Heart left ventricle (tissue), 16 donors: ENCODE results near the gene TRIOBP. TPM values are rescaled to one million over a fixed set of nuclear protein-coding genes. Genes with fewer than 3 reads are reported as not detected.
"Not testable (repeated sequence)": the region's sequence is repeated elsewhere in the genome, so short reads cannot be mapped to it uniquely, and the experiment has no call there.

Experiments
- ATAC-seq, 4 donors: fragments of 200-7000 bp; cut with Tn5 transposase; one replicate each; pipeline ENCODE4 v1.9.1; 2020 to 2022; ENCODE audit warnings: moderate library complexity in 4 of 4, mild to moderate bottlenecking in 3 of 4, moderate number of reproducible peaks in 1 of 4
- DNase-seq, 5 donors: peaks; one replicate each; pipeline ENCODE4 v3.0.0-alpha.2; 2020
- H3K27ac ChIP-seq, 12 donors: fragments of 200-600 bp; sonication (generic) in 4 of 12; one replicate each; pipeline versions ENCODE4 v1.5.0 to v1.8.0; 2016 to 2022; ENCODE audit warnings: mild to moderate bottlenecking in 2 of 12
- H3K27me3 ChIP-seq, 9 donors: fragments of 200-600 bp; sonication (generic) in 2 of 9; one replicate each; pipeline versions ENCODE4 v1.5.1 to v1.8.0; 2016 to 2022; ENCODE audit warnings: mild to moderate bottlenecking in 3 of 9
- H3K36me3 ChIP-seq, 9 donors: fragments of 200-600 bp; sonication (generic) in 2 of 9; one replicate each; pipeline versions ENCODE4 v1.5.0 to v1.8.0; 2018 to 2022; ENCODE audit warnings: mild to moderate bottlenecking in 2 of 9
- H3K4me1 ChIP-seq, 12 donors: fragments of 200-600 bp; sonication (generic) in 4 of 12; one replicate each; pipeline versions ENCODE4 v1.5.0 to v1.8.0; 2016 to 2022; ENCODE audit warnings: mild to moderate bottlenecking in 3 of 12
- H3K4me3 ChIP-seq, 12 donors: fragments of 200-600 bp; sonication (generic) in 4 of 12; one replicate each; pipeline versions ENCODE4 v1.5.0 to v1.8.0; 2017 to 2022; ENCODE audit warnings: mild to moderate bottlenecking in 9 of 12, moderate library complexity in 4 of 12
- H3K9me3 ChIP-seq, 12 donors: fragments of 200-600 bp; sonication (generic) in 4 of 12; one replicate each; pipeline versions ENCODE4 v1.5.0 to v1.8.0; 2016 to 2022; ENCODE audit warnings: mild to moderate bottlenecking in 1 of 12
- POLR2A ChIP-seq, 2 donors: fragments of 450-650 bp; IDR thresholded peaks; one replicate each; pipeline ENCODE4 v1.6.1; 2017; ENCODE audit warnings: antibody characterized with exemption in 2 of 2, mild to moderate bottlenecking in 2 of 2, moderate library complexity in 2 of 2
- WGBS, 4 donors: extraction: QIAGEN DNeasy Blood & Tissue Kit in 2 of 4; methylation state at CpG; one replicate each; pipeline versions ENCODE4 v1.1.5 to v1.1.7; 2013 to 2018; 5-methylcytosine and 5-hydroxymethylcytosine counted together
- intact Hi-C, 10 donors: fragments of 100-400 bp; cut with DNase I; formaldehyde crosslinking; loops; one replicate each; pipeline versions ENCODE4 v1.11.1 to v1.14.2; 2022
- polyA plus RNA-seq, 2 donors: library from polyadenylated mRNA; stranded (reverse); fragments of 200-250 nt; gene quantifications; one replicate each; pipeline ENCODE4 v1.2.3, GENCODE V29; 2013
- total RNA-seq, 9 donors: library from RNA; depleted of rRNA in 2 of 9; stranded (reverse); fragments of >200 nt in 2 of 9; fragmentation: NEBNext Ultra II Directional in 3 of 9; extraction: Animal tissue kit (Norgen Biotek cat#: 25700) in 3 of 9; gene quantifications; one replicate each; pipeline versions ENCODE4 v1.1.0 to v1.2.4, GENCODE V29; 2016 to 2023
- TF ChIP-seq, protein P1 (sequence below), 12 donors: fragments of 200-600 bp; sonication (generic) in 4 of 12; IDR thresholded peaks; one replicate each; pipeline versions ENCODE4 v1.5.0 to v1.8.0; 2018 to 2022; ENCODE audit warnings: antibody characterized with exemption in 12 of 12, mild to moderate bottlenecking in 5 of 12
- donor health status: ischemic (EF 13 %, LVEDD 7.1; RV severe dilation, severe dysfunction).
- donor health status: healthy with polysubstance abuse.
- donor health status: DM: no; HTN: yes; CAD: no.
- donor health status: DM: no; HTN: no; CAD: no.
- donor health status: ischemic (EF 25% LVEDD 6.9; RV normal size, moderate dysfunction).
- donor health status: ischemic (EF 25% LVEDD 5.7; RV mildly dilated, moderate dysfunction).
- donor health status: healthy.
- donor health status: DM: yes; HTN: yes; CAD: no.
- donor health status: ischemic (EF 35%, LVEDD 5.7; RV mildly dilated, moderate dysfunction).
- donor health status: nonischemic (EF 11% LVEDD 7.7; RV severe dilation, severe dysfunction).
- donor health status: DM: yes; HTN: yes; CAD: no.
- donor health status: PGD.
- donor health status: ischemic (EF 29% LVEDD 5.4; RV normal size, mild dysfunction).
- donor health status: nonischemic (EF 23%, LVEDD 6.1; RV moderate dilation, normal function).

Gene TRIOBP
- total and polyA plus RNA-seq, 11 donors = 54.9 to 147 (median 94.7) TPM

DNA sequence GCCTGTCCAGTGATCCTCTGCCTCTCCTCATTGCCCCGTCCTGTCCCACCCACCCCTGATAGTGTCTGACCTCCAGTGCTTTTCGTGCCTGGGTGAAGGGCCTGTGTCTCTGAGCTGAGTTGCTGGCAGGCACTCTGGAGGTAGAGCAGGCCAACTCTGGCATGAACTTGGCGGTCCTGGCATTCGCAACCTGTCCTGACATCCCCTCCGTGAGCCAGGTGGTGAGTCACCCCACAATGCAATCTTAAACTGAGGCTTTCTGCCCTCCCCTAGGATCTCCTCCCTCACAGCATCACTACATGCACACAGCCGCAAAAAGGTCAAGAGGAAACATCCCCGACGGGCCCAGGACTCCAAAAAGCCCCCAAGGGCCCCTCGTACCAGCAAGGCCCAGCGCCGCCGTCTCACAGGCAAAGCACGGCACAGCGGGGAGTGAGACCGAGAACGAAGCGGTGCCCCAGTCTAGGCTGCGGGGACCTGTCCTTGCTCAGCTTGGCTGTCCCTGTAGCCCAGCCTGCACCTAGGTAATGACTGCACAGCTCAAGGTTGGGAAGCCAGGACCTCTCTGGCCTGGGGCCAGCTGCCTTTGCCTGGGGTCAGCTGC, 5.8 kb upstream of the TRIOBP start:
- peaks cover 0 to 66% (median 54%) of the 10 kb centered on the region in 9 donors for H3K36me3 ChIP-seq
- H3K9me3 ChIP-seq = no peaks in the 10 kb centered on the region
- no peak overlapping the region for H3K27ac ChIP-seq
- peak in 1 of 5 donors; percentile 19 for DNase-seq
- H3K4me1 ChIP-seq = peaks cover 4 to 24% (median 13%) of the 10 kb centered on the region in 12 donors
- ATAC-seq = no peak
- TF ChIP-seq, protein P1, sequence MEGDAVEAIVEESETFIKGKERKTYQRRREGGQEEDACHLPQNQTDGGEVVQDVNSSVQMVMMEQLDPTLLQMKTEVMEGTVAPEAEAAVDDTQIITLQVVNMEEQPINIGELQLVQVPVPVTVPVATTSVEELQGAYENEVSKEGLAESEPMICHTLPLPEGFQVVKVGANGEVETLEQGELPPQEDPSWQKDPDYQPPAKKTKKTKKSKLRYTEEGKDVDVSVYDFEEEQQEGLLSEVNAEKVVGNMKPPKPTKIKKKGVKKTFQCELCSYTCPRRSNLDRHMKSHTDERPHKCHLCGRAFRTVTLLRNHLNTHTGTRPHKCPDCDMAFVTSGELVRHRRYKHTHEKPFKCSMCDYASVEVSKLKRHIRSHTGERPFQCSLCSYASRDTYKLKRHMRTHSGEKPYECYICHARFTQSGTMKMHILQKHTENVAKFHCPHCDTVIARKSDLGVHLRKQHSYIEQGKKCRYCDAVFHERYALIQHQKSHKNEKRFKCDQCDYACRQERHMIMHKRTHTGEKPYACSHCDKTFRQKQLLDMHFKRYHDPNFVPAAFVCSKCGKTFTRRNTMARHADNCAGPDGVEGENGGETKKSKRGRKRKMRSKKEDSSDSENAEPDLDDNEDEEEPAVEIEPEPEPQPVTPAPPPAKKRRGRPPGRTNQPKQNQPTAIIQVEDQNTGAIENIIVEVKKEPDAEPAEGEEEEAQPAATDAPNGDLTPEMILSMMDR (IDR thresholded peaks at IDR 0.05) = no peak
- no peak for TF ChIP-seq POLR2A (IDR thresholded peaks at IDR 0.05)
- H3K4me3 ChIP-seq = no peak overlapping the region
- 82 to 92% (median 88%) methylated on average over 7 to 18 of the region's 18 CpGs for WGBS, 4 donors
- intact Hi-C loops = loop anchor here in 2 of 10 donors (10.0 kb wide), 1 partner anchor 104 kb away; no protein-coding TSS in a partner anchor
- H3K27me3 ChIP-seq = no peaks in the 10 kb centered on the region

DNA sequence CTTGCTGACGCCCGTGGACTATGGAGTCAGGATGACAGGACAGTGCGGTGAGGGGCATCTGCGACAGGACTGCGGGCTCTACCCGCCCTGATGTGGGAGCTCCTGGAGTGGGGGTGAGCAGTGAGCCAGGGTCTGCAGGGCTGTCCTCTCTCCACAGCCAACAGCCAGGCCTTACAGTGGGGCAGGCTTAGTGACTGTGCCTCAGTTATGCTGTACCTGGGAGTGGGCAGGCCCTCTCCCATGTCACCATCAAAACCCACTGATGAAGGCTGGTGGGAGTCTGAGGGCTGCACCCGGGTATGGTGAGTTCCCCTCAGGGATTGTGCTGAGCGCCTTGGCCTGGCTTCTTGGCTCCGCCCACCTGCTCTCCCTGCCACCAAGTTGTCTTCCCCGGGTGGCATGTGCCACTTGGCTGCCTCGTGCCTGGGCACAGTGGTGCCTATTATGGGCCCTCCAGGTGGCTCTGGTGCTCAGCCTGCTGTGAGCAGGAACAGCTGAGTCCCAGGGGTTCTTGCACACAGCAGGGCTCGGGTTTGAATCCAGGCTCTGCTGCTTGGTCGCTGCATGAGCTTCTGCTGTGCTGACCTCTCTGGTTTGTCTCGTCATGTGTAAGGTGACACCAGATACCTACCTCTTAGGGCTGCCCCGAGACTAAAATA, 4.1 kb upstream of the TRIOBP start:
- H3K27ac ChIP-seq = no peak overlapping the region
- ATAC-seq (no peak), DNase-seq (peak in 1 of 5 donors; percentile 9)
- H3K9me3 ChIP-seq = no peaks in the 10 kb centered on the region
- H3K4me1 ChIP-seq = peaks cover 0 to 20% (median 14%) of the 10 kb centered on the region in 12 donors
- WGBS, 4 donors = 87 to 92% (median 91%) methylated on average over 12 to 15 of the region's 15 CpGs
- intact Hi-C loops = loop anchor here in 2 of 10 donors (10.0 kb wide), 1 partner anchor 102 kb away; no protein-coding TSS in a partner anchor
- TF ChIP-seq, protein P1 (IDR thresholded peaks at IDR 0.05) = no peak
- no peak for TF ChIP-seq POLR2A (IDR thresholded peaks at IDR 0.05)
- H3K27me3 ChIP-seq = no peaks in the 10 kb centered on the region
- peaks cover 0 to 66% (median 54%) of the 10 kb centered on the region in 9 donors for H3K36me3 ChIP-seq
- H3K4me3 ChIP-seq = no peak overlapping the region

DNA sequence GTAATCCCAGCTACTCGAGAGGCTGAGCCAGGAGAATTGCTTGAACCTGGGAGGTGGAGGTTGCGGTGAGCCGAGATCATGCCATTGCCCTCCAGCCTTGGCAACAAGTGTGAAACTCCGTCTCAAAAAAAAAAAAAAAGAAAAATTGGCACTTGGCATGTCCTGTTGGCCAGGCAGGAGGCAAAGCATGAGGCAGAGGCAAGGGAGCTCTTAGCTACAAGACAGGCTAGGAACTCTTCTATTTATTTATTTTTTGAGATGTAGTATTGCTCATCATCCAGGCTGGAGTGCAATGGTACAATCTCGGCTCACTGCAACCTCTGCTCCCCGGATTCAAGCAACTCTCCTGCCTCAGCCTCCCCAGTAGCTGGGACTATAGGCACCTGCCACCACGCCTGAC, 2.7 kb upstream of the TRIOBP start:
- 90 to 95% (median 94%) methylated on average over 7 of the region's 7 CpGs for WGBS, 4 donors
- H3K36me3 ChIP-seq = peaks cover 0 to 55% (median 43%) of the 10 kb centered on the region in 9 donors

DNA sequence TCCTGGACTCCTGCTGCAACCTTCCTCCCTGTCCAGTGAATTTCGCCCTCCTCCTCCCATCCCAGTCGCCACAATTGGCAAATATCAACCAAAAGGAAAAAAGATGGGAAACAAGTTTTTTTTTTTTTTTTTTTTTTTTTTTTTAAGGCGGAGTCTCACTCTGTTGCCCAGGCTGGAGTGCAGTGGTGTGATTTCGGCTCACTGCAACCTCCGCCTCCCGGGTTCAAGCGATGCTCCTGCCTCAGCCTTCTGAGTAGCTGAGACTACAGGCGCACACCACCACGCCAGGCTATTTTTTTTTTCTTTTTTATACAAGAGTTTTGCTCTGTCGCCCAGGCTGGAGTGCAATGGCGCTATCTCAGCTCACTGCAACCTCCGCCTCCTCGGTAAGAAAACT, 590 bp upstream of the TRIOBP start:
- 24 to 42% (median 38%) methylated on average over 13 of the region's 13 CpGs for WGBS, 4 donors
- H3K27ac ChIP-seq, H3K9me3 ChIP-seq, H3K27me3 ChIP-seq: not testable (repeated sequence)
- Histone ChIP-seq H3K4me3 (peak overlapping the region in 8 of 12 donors; percentile 14 to 43 (median 35)), H3K4me1 (peaks cover 0 to 20% (median 13%) of the 10 kb centered on the region in 12 donors), H3K36me3 (peaks cover 0 to 34% (median 25%) of the 10 kb centered on the region in 9 donors)
- peak in 1 of 5 donors; percentile 2 for DNase-seq
- intact Hi-C loops = loop anchor here in 3 of 10 donors (5.0 to 10.0 kb wide), 3 partner anchors 46 to 99 kb away; no protein-coding TSS in a partner anchor
- ATAC-seq = peak in 1 of 4 donors; percentile 3

More for the DNA sequence above, 2.7 kb upstream of the TRIOBP start:
- intact Hi-C loops = loop anchor here in 2 of 10 donors (10.0 kb wide), 1 partner anchor 101 kb away; no protein-coding TSS in a partner anchor
- not testable (repeated sequence) for H3K4me3 ChIP-seq, H3K9me3 ChIP-seq, H3K27ac ChIP-seq, H3K27me3 ChIP-seq, ATAC-seq, DNase-seq
- peaks cover 0 to 18% (median 13%) of the 10 kb centered on the region in 12 donors for H3K4me1 ChIP-seq

DNA sequence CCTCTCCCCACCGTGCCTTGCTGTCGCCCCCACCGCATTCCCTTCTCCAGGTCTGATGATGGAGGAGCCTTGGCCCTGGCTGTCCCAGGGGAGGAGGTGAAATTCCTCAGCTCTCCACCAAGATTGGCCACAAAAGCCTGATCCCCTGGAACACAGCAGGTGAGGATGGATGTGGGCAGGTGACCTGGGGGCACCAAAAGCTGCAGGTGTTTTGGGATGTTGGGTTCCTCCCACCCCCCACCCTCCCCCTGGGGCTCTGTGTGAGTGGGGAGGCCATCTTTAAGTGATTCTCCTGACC, 639 bp downstream of the TRIOBP start:
- TF ChIP-seq POLR2A (IDR thresholded peaks at IDR 0.05) = no peak
- TF ChIP-seq, protein P1 (IDR thresholded peaks at IDR 0.05) = no peak
- no peak for DNase-seq
- no peak overlapping the region for H3K27ac ChIP-seq
- H3K27me3 ChIP-seq = no peaks in the 10 kb centered on the region
- H3K9me3 ChIP-seq = no peaks in the 10 kb centered on the region
- 30 to 56% (median 44%) methylated on average over 2 to 3 of the region's 3 CpGs for WGBS, 4 donors
- intact Hi-C loops = loop anchor here in 3 of 10 donors (5.0 to 10.0 kb wide), 3 partner anchors 45 to 97 kb away; no protein-coding TSS in a partner anchor
- no peak overlapping the region for H3K4me3 ChIP-seq
- peaks cover 0 to 22% (median 14%) of the 10 kb centered on the region in 9 donors for H3K36me3 ChIP-seq
- no peak for ATAC-seq
- peaks cover 0 to 28% (median 13%) of the 10 kb centered on the region in 12 donors for H3K4me1 ChIP-seq
